HG03025 (cell line): ENCODE data around the gene FNIP2.
"Not testable (repeated sequence)": the region's sequence is repeated elsewhere in the genome, so short reads cannot be mapped to it uniquely, and the experiment has no call there.

Source experiments
- ATAC-seq: cut with Tn5 transposase; IDR thresholded peaks from one replicate; pipeline ENCODE4 v1.9.1; 2021; ENCODE audit warnings: mild to moderate bottlenecking, moderate library complexity; ENCODE audit not compliant: unreplicated experiment, low FRiP score

The FNIP2 gene

DNA sequence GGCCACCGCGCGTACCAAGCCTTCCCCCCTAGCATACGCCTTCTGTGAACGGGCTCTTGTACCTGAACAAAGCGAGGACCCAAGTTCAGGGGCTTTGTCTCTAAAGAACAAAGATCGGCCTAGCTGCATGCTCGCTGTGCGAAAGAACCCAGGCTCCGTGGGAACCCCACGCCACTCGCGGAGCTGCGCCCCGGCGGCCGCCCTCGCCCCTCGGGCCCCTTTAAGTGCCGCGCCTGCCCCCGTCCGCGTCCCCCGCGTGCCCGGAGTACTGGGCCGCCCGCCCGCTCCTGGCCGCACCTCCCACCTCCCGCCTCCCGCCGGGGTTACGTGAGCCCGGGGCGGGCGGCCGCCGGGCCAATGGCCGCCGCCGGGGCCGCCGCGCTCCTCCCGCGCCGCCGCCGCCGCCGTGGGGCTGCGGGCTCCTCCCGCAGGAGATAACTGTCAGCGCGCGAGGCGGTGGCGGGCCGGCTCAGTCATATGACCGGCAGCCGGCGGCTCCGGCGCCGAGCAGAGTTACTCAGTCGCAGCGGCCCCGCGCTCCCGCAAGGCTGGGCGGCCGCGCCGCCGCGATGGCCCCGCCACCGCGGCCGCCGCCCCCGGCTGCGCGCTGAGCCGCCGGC, at the start of gene FNIP2:
TSS of gene FNIP2 (plus strand) at position 472 of the 620 bp plus-strand sequence. CDS start 187 bp downstream, outside the sequence.
- ATAC-seq: peak; percentile 74

DNA sequence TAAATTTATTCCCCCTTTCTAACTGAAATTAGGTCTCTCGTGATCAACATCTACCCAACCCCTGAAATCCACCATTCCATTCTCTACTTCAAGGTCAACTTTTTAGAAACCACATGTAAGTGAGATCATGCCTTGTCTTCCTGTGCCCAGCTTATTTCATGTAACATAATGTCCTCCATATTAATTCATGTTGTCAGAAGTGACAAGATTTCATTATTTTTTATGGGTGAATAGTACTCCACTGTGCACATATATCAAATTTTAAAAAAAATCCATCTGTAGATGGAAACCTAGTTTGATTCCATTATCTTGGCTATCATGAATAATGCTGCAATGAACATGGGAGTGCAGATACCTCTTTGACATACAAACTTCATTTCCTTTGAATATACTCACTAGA, 47.1 kb upstream of the FNIP2 start:
- no peak for ATAC-seq

DNA sequence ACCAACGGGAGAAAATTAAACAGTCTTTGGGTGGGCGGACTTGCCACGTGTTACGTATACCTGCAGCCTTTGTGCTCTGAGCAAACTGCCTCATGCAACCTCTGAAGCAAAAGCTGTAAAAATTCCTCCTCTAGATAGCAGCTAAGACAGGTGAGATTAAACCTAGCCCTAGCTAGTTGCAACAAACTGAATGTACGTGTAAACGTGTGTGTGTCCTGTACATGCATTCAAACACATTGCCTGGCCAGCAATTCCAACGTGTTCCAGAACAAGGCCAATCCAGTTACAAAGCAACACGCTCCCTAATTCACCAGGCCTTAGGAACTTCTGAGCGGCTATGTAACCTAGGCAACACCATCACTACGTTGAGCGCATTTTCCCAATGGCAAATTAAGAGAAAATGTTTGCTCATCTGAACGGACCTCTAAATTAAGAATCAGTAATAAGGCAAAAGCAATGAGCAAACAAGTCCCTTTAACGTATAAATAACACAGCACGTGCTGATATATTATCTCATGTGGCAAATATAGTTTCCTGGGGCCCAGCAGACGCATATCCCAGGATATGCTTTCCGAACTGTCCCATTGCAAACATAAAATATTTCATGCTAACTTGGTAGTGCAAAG, 46.4 kb upstream of the FNIP2 start:
- ATAC-seq: peak; percentile 17

DNA sequence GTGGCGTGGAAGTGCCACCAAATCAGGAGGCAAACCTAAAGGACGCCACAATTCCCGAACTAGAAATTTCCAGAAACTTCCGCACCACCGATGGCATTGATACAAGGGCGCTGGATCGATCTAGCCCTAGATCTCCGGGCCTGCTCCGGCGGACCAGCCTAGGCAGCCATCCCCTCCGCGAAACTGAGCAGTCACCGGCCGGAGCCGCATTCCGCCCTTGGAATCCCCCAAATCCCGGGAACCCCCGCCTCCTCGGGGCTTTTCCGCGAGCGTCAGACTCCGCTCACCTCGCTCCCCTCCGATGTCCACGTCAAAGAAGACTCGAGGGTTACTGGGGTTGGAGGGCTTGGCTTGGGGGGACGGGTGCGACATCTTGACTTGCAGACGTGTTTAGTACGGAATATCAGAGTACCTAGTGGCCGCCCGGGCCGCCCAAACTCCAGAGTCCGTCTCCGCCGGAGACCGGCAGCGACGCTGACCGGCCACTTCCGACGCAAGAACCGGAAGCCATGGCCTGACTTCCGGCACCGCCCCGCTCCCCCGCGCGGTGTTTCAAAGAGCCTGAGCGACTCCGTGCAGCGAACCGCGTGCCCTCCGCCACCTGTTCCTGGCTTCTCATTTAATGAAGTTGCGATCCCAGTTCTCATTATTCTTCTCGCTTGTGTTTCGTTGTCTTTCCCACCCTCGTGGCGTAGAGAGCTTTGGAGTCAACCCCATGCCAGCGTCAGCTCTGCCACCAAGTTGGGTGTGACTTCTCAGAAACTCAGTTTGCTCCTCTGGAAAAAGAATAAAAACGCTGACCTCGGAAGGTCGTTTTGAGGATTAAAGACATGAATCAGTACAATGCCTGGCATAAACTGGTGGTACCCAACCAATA, 45.7 kb upstream of the FNIP2 start, which contains the start of gene PPID:
TSS of gene PPID (minus strand) at position 480 of the 877 bp plus-strand sequence. CDS start at position 372, 108 bp downstream.
- ATAC-seq: peak; percentile 96

DNA sequence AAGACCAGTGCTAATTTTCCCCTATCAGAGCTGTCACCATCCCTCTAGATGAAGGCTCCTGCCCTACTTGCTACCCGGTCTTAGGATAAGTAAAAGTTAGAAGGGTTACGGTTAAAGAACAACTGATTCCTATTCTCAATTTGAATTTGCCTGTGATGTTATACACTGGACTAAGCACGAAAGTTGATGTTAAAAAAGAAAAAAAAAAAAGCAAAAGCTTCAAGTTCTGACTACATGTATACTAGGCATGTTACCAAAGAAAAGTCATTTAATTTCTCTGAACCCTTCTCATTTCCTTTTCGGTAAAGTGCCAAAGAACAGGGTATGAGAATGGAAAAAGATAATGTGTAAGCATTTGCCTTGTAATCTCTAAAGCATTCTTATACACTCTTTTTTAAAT, 44.2 kb upstream of the FNIP2 start:
- no peak for ATAC-seq

DNA sequence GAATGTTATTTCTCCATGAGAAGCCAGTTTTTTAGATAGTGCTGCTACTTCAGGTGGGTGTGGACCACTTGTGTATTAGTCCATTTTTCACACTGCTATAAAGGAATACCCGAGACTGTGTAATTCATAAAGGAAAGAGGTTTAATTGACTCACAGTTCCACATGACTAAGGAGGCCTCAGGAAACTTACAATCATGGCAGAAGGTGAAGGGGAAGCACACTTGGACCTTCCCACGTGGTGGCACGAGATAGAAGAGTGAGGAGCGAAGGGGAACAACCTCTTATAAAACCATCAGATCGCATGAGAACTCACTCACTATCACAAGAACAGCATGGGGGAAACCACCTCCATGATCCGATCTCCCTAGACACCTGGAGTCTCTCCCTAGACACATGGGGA, 42.2 kb upstream of the FNIP2 start:
- ATAC-seq: no peak

DNA sequence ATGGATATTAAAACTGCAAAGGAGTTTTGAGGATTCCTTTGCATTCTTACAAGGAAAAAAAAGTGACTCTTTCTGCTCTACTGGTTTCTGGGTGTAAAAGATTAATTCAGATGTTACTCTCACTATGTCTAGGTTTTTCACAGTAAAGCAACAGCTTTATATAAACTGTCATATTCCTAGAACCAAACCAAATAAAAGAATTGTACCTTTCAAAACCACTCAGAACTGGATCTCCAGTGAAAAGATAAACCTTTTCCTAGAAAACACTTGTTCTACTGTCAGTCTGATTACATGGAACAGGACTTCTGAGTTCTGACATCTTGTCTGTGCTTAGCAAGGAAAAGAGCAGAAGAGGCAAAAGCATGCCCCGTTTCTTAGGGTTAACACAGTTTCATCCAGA, 40.6 kb upstream of the FNIP2 start:
- no peak for ATAC-seq

DNA sequence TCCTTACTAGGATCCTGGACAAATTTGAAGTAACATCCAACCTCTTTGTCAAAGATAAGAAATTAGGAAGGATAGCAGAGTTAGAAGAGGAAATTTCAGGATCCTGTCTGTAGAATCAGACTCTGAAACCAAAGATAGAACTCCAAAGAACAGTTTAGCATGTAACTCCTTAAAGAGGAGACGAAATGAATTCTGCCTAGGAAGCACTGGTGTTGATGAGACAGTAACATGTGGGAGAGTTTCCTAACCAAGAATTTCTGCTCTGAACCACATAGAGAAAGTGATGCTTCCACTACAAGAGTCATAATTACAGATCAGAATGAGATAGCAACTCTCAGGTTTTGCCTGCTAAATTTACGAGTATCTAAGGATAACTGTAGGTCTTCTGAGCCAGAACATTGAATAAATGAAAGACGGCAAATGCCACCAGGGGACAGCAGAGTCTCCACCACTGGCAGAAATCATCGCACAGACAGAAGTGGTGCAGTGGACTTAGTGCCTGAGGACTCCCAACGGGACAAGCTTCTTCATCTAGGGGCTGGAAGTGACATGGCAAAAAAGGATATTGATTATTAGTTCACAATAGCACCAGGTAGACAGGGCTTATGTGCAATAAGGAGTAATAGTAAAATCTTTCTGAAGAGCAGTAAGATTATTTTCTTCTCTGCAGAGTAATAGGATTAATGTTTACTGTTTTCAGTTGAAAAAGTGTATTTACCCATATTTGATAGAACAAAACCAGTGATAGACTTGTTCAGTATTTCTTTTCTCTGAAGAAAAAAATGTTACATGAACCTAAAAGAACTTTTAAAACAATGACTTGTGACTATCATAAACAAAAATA, 38.9 kb upstream of the FNIP2 start:
- peak; percentile 76 for ATAC-seq

DNA sequence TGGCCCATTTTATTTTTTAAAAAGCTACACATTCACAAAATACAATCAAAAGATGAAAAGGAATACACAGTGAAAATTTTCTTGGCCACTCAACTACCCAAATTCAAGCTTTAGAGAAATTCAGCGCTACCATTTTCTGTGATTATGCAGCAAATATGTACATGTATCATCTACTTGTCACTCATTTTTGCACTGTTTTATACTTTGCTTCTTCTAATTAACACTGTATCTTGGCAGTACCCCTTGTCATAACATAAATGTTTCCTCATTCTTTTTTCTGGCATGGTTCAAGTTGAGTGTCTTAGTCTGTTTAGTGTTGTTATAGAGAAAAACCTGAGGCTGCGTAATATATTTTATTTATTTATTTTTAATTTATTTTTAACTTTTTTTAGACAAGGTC, 30.0 kb upstream of the FNIP2 start:
- ATAC-seq: no peak

DNA sequence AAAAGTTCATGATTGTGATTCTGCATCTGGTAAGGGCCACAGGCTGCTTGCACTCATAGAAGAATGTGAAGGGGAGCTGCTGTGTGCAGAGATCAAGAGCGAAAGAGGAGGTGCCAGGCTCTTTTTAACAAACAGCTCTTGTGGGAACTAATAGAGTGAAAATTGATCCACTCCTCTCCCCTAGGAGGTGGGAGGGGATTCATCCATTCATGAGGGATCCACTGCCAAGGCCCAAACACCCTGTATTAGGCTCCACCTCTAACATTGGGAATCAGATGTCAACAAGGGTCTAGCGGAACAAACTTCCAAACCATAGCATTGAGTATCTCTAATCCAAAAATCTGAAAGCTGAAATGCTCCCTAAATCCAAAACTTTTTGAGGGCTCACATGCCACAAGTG, 29.2 kb upstream of the FNIP2 start:
- no peak for ATAC-seq

DNA sequence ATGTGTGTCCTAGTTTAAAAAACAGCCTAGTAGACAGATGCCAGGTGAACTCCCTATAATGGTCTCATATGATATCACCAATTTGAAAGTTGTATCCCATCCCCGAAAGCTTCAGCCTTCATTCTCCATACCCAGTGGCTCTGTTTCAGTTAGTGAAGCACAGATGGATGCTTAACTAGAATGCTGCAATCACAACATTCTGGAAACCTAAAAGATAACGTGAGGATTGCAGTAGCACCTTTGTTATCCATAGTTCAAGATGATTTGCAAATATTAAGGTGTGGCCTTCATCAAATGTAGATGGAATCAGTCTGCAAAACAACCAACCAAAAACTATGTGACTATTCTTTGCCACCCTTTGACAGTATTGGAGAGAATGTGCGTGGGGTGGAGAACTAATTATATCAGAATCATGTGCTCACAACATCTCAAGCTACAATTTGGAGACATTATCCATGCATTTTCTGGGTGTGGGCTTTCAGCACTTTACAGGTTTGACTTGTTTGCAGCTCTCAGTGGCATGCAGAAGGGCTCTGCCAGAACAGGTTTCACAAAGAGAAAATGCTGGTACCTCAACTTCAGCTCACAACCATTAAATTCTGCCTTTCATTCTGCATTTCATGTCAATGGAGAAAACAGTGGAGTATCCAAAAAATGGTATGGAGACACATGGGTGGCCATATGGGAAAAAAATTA, 27.4 kb upstream of the FNIP2 start:
- ATAC-seq: no peak

DNA sequence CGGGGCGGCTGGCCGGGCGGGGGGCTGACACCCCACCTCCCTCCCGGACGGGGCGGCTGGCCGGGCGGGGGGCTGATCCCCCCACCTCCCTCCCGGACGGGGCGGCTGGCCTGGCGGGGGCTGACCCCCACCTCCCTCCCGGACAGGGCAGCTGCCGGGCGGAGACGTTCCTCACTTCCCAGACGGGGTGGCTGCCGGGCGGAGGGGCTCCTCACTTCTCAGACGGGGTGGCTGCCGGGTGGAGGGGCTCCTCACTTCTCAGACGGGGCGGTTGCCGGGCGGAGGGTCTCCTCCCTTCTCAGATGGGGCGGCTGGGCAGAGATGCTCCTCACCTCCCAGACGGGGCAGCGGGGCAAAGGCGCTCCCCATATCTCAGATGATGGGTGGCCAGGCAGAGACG, 22.3 kb upstream of the FNIP2 start:
- not testable (repeated sequence) for ATAC-seq

DNA sequence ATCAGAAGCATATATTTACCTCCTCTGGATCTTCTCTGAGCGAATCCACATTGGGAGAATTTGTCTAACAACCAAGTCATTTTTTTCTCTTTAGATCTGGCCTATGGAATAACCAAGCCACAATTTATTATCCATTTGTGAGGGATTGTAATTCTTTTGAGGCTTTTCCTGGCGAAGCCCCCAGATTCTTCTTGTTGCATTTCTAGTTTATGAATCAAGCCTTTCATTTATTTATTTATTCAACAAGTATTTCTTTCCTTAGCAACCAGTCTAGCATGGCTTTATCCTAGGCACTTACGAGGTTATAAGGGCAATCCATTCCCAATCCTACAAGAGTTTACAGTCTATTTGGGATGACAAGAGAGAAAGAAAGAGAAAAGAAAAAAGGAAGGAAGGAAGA, 18.4 kb upstream of the FNIP2 start:
- ATAC-seq: no peak

DNA sequence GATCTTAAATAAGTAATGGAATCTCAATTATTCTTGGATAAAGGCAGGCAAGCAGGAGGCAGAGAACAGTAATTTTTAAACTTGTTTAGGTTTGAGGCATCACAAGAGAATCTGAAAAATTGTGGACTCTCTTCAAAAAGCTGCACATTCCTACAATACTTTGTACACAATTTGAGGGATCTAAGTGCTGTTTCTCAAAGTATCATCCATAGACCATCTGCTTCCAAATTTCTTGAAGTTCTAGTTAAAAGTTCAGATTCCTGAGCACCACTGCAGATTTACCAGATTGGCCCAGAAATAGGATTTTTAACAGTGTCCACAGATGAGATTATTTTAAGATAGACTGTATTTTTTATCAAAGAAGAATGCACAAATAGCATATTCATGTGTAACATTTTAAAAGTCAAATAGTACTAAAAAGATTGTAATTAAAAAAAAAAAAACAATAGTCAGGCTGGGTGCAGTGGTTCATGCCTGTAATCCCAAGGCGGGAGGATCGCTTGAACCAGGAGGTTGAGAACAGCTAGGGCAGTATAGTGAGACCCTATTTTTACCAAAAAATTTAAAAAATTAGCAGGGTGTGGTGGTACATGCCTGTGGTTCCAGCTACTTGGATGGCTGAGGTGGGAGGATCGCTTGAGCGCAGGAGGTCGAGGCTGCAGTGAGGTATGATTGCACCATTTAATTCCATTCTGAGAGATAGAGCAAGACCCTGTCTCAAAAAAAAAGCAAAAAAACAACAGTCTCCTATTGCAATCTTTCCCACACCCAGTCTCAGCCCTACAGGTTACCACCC, 14.2 kb upstream of the FNIP2 start:
- no peak for ATAC-seq

DNA sequence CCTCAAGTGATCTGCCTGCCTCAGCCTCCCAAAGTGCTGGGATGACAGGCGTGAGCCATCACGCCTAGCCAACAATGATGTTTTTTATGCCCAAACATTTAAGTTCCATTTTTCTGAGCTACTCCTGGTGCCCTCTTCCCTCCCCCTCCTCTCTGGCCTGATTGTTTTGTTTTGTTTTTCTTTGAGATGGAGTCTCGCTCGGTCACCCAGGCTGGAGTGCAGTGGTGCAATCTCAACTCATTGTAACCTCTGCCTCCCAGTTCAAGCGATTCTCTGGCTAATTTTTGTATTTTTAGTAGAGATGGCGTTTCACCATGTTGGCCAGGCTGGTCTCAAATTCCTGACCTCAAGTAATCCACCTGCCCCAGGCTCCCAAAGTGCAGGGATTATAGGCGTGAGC, 13.0 kb upstream of the FNIP2 start:
- ATAC-seq: not testable (repeated sequence)

DNA sequence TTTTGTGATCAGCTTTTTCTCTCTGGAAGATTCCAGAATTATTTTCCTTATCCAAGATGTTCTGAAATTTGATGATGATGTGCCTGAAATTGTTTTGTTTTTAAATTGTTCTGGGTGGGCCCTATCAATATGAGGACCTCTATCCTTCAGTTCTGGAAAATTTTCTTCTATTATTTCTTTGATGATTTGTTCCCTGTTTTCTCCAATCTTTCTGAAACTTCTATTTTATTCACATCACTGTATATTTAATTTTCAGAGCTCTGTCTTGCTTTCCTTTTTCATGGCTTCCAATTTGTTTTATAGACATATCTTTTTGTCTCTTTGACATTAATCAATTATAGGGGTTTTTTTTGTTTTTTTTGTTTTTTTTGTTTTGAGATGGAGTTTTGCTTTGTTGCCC, 12.2 kb upstream of the FNIP2 start:
- no peak for ATAC-seq

DNA sequence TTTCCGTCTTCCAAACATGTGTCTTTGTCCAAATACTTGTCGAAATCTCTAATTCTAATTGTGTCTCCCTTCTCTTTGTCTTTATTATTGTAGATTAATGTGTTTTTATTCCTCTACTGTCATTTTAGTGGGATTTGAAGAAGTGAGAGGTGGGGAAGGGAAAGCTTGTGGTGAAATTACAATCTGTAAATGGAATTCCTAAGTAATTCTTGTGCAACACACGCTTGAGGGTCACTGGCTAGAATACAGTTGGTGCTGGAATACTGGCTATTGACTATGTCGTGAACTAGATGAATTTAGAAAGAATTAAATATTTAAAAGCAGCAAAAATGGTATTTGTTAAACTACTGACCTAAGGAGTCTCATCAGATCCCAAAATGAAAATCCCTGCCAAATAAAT, 10.7 kb upstream of the FNIP2 start:
- ATAC-seq: no peak

DNA sequence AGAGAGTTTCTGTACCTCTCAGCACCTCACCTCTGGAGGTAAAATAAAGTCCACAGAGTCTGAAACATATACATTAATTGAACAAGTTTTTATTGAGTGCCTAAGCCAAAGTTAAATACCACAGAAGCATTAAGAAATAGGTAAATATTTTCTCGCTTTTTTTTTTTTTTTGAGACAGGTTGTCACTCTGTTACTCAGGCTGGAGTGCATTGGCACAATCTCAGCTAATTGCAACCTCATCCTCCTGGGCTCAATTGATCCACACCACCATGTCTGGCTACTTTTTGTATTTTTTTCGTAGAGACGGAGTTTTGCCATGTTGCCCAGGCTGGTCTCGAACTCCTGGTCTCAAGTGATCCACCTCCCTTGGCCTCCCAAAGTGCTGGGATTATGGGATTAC, 10.1 kb upstream of the FNIP2 start:
- ATAC-seq: no peak

DNA sequence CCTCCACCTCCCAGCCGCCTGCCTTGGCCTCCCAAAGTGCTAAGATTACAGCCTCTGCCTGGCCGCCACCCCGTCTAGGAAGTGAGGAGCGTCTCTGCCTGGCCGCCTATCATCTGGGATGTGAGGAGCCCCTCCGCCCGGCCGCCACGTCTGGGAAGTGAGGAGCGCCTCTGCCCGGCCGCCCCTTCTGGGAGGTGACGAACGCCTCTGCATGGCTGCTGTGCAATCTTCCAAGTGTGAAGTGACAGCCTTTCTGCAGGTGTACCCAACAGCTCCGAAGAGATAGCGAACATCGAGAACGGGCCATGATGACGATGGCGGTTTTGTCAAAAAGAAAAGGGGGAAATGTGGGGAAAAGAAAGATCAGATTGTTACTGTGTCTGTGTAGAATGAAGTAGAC, 9.3 kb upstream of the FNIP2 start:
- ATAC-seq: not testable (repeated sequence)
